HEK293 (cell line): ENCODE measurements around the gene ARPC5L.

Source experiments
- CTCF ChIA-PET: fragments of 350-600 bp; formaldehyde crosslinking; extraction: SDS; loops from one replicate; lab custom pipeline; 2021; ENCODE audit warnings: antibody characterized with exemption; lab: Yijun Ruan, JAX
- POLR2A ChIA-PET: fragments of 300-600 bp; formaldehyde crosslinking; extraction: SDS; loops from one replicate; lab custom pipeline; 2020; ENCODE audit warnings: antibody characterized with exemption, inconsistent platforms; lab: Yijun Ruan, JAX
- H3K27ac ChIP-seq: fragments of 200-500 bp; sonication (Bioruptor generic); 2 replicates; pipeline ENCODE4 v1.5.1; 2014; ENCODE audit warnings: low read depth, low read length, control low read depth, inconsistent platforms; ENCODE audit errors: extremely low read depth
- H3K36me3 ChIP-seq, 2 experiments: fragments of 200-500 bp in 1 of 2; sonication (Bioruptor generic) in 1 of 2; 1 replicate in 1 of 2; 2 replicates in 1 of 2; pipeline ENCODE4 v1.5.1; 2014 to 2017; ENCODE audit warnings: inconsistent platforms in 2 of 2, low read length in 2 of 2; ENCODE audit not compliant: control insufficient read depth in 2 of 2, insufficient read depth in 1 of 2
- H3K4me1 ChIP-seq: fragments of 200-500 bp; sonication (Bioruptor generic); 2 replicates; pipeline ENCODE4 v1.5.1; 2014; ENCODE audit warnings: mild to moderate bottlenecking, low read length, inconsistent platforms; ENCODE audit not compliant: control insufficient read depth, insufficient read depth
- H3K4me3 ChIP-seq: 2 replicates; pipeline ENCODE4 v1.5.1; 2011; ENCODE audit warnings: low read depth, mild to moderate bottlenecking, control low read depth, low read length, moderate library complexity
- H3K9me3 ChIP-seq: fragments of 200-500 bp; sonication (Bioruptor generic); 2 replicates; pipeline ENCODE4 v1.5.1; 2014; ENCODE audit warnings: low read depth, low read length, inconsistent platforms; ENCODE audit not compliant: control insufficient read depth, insufficient read depth
- EGR2 ChIP-seq: fragments of 450-650 bp; formaldehyde crosslinking; IDR thresholded peaks from 2 replicates; pipeline ENCODE4 v1.5.1; 2016; ENCODE audit warnings: low read depth, missing biosample characterization, missing genetic modification characterization
- GLIS2 ChIP-seq: fragments of 450-650 bp; formaldehyde crosslinking; IDR thresholded peaks from 2 replicates; pipeline ENCODE4 v1.5.1; 2016; ENCODE audit warnings: missing biosample characterization, missing genetic modification characterization
- HOXC10 ChIP-seq: sonication (generic); formaldehyde crosslinking; IDR thresholded peaks from 2 replicates; pipeline ENCODE4 v1.8.1; 2023; ENCODE audit warnings: mild to moderate bottlenecking, missing genetic modification reagents
- REPIN1 ChIP-seq: fragments of 450-650 bp; formaldehyde crosslinking; IDR thresholded peaks from 2 replicates; pipeline ENCODE4 v1.5.1; 2017; ENCODE audit warnings: missing biosample characterization, missing genetic modification characterization, low read depth
- SCRT1 ChIP-seq: fragments of 450-650 bp; formaldehyde crosslinking; IDR thresholded peaks from 2 replicates; pipeline ENCODE4 v1.5.1; 2016; ENCODE audit warnings: missing biosample characterization, missing genetic modification characterization, borderline replicate concordance
- SCRT2 ChIP-seq: fragments of 450-650 bp; formaldehyde crosslinking; IDR thresholded peaks from 2 replicates; pipeline ENCODE4 v1.5.1; 2016; ENCODE audit warnings: missing biosample characterization, missing genetic modification characterization
- SP2 ChIP-seq: fragments of 450-650 bp; formaldehyde crosslinking; IDR thresholded peaks from 2 replicates; pipeline ENCODE4 v1.5.1; 2016; ENCODE audit warnings: missing biosample characterization, missing genetic modification characterization
- ZBTB20 ChIP-seq: fragments of 450-650 bp; formaldehyde crosslinking; IDR thresholded peaks from 2 replicates; pipeline ENCODE4 v1.5.1; 2016; ENCODE audit warnings: missing biosample characterization, missing genetic modification characterization
- ZBTB48 ChIP-seq: fragments of 450-650 bp; formaldehyde crosslinking; IDR thresholded peaks from 2 replicates; pipeline ENCODE4 v1.5.1; 2016; ENCODE audit warnings: missing biosample characterization, missing genetic modification characterization
- ZFP37 ChIP-seq: fragments of 450-650 bp; formaldehyde crosslinking; IDR thresholded peaks from 2 replicates; pipeline ENCODE4 v1.5.1; 2016; ENCODE audit warnings: missing biosample characterization, missing genetic modification characterization
- ZNF157 ChIP-seq: fragments of 450-650 bp; formaldehyde crosslinking; IDR thresholded peaks from 2 replicates; pipeline ENCODE4 v1.5.1; 2016; ENCODE audit warnings: missing biosample characterization, missing genetic modification characterization
- ZNF266 ChIP-seq: fragments of 450-650 bp; formaldehyde crosslinking; IDR thresholded peaks from 2 replicates; pipeline ENCODE4 v1.5.1; 2016; ENCODE audit warnings: missing biosample characterization, missing genetic modification characterization, low read depth
- ZNF324 ChIP-seq: fragments of 450-650 bp; formaldehyde crosslinking; IDR thresholded peaks from 2 replicates; pipeline ENCODE4 v1.5.1; 2016; ENCODE audit warnings: missing biosample characterization, missing genetic modification characterization
- ZNF341 ChIP-seq: fragments of 450-650 bp; formaldehyde crosslinking; IDR thresholded peaks from 2 replicates; pipeline ENCODE4; 2016; ENCODE audit warnings: low read depth, missing biosample characterization, missing genetic modification characterization
- ZNF514 ChIP-seq: fragments of 450-650 bp; formaldehyde crosslinking; IDR thresholded peaks from 2 replicates; pipeline ENCODE4 v1.5.1; 2016; ENCODE audit warnings: missing biosample characterization, missing genetic modification characterization
- ZNF623 ChIP-seq: fragments of 450-650 bp; formaldehyde crosslinking; IDR thresholded peaks from 2 replicates; pipeline ENCODE4 v1.5.1; 2016; ENCODE audit warnings: missing biosample characterization, missing genetic modification characterization
- ZNF707 ChIP-seq: fragments of 450-650 bp; formaldehyde crosslinking; IDR thresholded peaks from 2 replicates; pipeline ENCODE4 v1.5.1; 2016; ENCODE audit warnings: missing biosample characterization, missing genetic modification characterization
- ZNF792 ChIP-seq: fragments of 450-650 bp; formaldehyde crosslinking; IDR thresholded peaks from 2 replicates; pipeline ENCODE4 v1.5.1; 2016; ENCODE audit warnings: missing biosample characterization, missing genetic modification characterization
- TF ChIP-seq, protein P1 (sequence below): fragments of 450-650 bp; formaldehyde crosslinking; IDR thresholded peaks from 2 replicates; pipeline ENCODE4 v1.5.1; 2016; ENCODE audit warnings: missing biosample characterization, missing genetic modification characterization
- TF ChIP-seq, protein P2 (sequence below): fragments of 450-650 bp; formaldehyde crosslinking; optimal IDR thresholded peaks from 2 replicates; pipeline ENCODE3; 2016; ENCODE audit warnings: missing biosample characterization, mild to moderate bottlenecking, missing genetic modification characterization
- TF ChIP-seq, protein P3 (sequence below): fragments of 450-650 bp; formaldehyde crosslinking; IDR thresholded peaks from 2 replicates; pipeline ENCODE4 v1.5.1; 2017; ENCODE audit warnings: missing biosample characterization, mild to moderate bottlenecking, missing genetic modification characterization, moderate library complexity
- TF ChIP-seq, protein P4 (sequence below): fragments of 450-650 bp; formaldehyde crosslinking; conservative IDR thresholded peaks from 2 replicates; pipeline ENCODE4 v1.5.1; 2016; ENCODE audit warnings: low read depth, missing biosample characterization, missing genetic modification characterization
- TF ChIP-seq, protein P5 (sequence below): fragments of 450-650 bp; formaldehyde crosslinking; IDR thresholded peaks from 2 replicates; pipeline ENCODE4 v1.5.1; 2016; ENCODE audit warnings: missing biosample characterization, missing genetic modification characterization

The ARPC5L gene

DNA sequence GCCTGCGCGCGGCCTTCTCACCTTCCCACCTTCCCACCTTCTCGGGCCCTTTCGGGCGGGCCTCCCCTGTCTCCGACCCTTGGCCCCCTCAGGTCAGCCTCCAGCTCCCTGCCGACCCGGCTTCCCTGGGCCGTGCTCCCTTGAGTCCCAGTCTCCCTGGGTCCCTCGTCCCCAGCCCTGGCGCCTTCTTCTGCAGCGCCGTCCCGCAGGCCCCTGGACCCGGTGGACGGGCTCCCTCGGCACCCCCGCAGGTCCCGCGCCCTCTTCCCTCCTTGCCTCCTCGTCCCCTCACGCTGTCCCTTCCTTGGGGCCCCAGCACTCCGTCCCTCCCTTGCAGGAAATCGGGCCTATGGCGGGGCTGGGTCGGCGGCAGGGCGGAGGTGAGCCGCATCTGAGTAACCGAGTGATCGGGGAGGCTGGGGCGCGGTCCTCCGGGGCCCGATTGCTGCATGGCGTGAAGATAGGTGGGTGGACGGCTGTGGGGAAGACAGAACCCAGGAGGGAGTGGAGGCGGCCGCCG is 7.6 kb downstream of the ARPC5L start:
- Histone ChIP-seq H3K4me1 (peaks cover 4% of the 10 kb centered on the region; the same call in 1 of the 2 replicates), H3K4me3 (peak overlapping the region; percentile 91), H3K9me3 (no peaks in the 10 kb centered on the region), H3K27ac (peak overlapping the region; percentile 78), H3K36me3 (peaks cover 7 to 39% of the 10 kb centered on the region in 2 experiments; a peak in 2 of 3 replicates)
- TF ChIP-seq ZNF707 (tag by site-specific recombination) (no peak), ZFP37 (tag by site-specific recombination) (no peak), ZBTB20 (peak; percentile 41; the same call in 1 of the 2 replicates), GLIS2 (tag by site-specific recombination) (peak; percentile 37; the same call in 1 of the 2 replicates), SP2 (tag by site-specific recombination) (peak; percentile 29; the same call in 1 of the 2 replicates), ZNF157 (tag by site-specific recombination) (no peak), ZNF623 (tag by site-specific recombination) (no peak), ZNF792 (tag by site-specific recombination) (0 out of 2 replicates have a peak, but pooled peaks have one; percentile 57), EGR2 (tag by site-specific recombination) (peak; percentile 2; the same call in 1 of the 2 replicates), ZNF324 (no peak), ZNF266 (tag by site-specific recombination) (no peak), ZBTB48 (tag by site-specific recombination) (peak; percentile 87), REPIN1 (tag by site-specific recombination) (peak; percentile 75; the same call in 1 of the 2 replicates), HOXC10 (no peak)
- TF ChIP-seq, protein P1, sequence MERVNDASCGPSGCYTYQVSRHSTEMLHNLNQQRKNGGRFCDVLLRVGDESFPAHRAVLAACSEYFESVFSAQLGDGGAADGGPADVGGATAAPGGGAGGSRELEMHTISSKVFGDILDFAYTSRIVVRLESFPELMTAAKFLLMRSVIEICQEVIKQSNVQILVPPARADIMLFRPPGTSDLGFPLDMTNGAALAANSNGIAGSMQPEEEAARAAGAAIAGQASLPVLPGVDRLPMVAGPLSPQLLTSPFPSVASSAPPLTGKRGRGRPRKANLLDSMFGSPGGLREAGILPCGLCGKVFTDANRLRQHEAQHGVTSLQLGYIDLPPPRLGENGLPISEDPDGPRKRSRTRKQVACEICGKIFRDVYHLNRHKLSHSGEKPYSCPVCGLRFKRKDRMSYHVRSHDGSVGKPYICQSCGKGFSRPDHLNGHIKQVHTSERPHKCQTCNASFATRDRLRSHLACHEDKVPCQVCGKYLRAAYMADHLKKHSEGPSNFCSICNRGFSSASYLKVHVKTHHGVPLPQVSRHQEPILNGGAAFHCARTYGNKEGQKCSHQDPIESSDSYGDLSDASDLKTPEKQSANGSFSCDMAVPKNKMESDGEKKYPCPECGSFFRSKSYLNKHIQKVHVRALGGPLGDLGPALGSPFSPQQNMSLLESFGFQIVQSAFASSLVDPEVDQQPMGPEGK, result peak; percentile 30
- TF ChIP-seq, protein P2, sequence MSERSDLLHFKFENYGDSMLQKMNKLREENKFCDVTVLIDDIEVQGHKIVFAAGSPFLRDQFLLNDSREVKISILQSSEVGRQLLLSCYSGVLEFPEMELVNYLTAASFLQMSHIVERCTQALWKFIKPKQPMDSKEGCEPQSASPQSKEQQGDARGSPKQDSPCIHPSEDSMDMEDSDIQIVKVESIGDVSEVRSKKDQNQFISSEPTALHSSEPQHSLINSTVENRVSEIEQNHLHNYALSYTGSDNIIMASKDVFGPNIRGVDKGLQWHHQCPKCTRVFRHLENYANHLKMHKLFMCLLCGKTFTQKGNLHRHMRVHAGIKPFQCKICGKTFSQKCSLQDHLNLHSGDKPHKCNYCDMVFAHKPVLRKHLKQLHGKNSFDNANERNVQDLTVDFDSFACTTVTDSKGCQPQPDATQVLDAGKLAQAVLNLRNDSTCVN, result peak; percentile 78
- TF ChIP-seq, protein P3, sequence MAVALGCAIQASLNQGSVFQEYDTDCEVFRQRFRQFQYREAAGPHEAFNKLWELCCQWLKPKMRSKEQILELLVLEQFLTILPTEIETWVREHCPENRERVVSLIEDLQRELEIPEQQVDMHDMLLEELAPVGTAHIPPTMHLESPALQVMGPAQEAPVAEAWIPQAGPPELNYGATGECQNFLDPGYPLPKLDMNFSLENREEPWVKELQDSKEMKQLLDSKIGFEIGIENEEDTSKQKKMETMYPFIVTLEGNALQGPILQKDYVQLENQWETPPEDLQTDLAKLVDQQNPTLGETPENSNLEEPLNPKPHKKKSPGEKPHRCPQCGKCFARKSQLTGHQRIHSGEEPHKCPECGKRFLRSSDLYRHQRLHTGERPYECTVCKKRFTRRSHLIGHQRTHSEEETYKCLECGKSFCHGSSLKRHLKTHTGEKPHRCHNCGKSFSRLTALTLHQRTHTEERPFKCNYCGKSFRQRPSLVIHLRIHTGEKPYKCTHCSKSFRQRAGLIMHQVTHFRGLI (tag by site-specific recombination), result no peak
- CTCF ChIA-PET, result interaction anchor here (1.4 to 2.1 kb wide), 2 partner anchors 14 to 95 kb away, joined by 5 to 6 read pairs; no protein-coding TSS in a partner anchor
- POLR2A ChIA-PET, result interaction anchor here (0.8 to 2.7 kb wide), 8 partner anchors 8 to 372 kb away, joined by 3 to 17 read pairs (median 4); partner anchors contain the start of genes ARPC5L, HSPA5, NR6A1 and RPL35

DNA sequence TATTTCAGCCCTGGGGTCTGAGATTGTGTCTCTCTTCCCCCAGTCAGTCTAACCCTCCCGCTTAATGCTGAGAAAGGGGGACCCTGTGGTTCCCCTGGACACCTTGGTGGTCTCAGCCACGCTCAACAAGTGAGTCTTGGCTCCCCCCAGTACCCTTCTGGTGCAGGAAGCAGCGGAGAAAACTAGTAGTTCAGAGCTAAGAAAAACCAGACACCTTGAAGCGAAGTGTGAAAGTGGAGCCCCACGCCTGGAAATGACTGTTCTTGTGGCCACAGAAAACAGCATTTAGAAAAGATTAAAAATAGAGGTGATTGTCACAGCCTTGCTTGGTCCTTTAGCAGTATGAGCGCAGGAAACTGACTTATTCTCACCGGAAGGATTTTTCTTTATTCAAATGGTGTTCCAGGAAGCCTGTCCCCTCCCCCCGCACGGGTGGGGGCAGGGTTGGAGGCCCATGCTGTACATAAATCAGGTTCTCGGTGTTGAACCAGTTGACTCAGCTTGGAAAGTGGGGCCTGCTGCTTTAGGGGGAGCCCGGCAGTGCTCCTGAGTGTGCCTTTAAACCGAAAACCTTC is 8.1 kb downstream of the ARPC5L start:
- ChIA-PET POLR2A (interaction anchor here (0.6 to 2.7 kb wide), 5 partner anchors 9 to 371 kb away, joined by 3 to 17 read pairs (median 5); partner anchors contain the start of genes ARPC5L, HSPA5, NR6A1 and RPL35), CTCF (interaction anchor here (1.2 to 1.7 kb wide), 3 partner anchors 14 to 252 kb away, joined by 3 to 6 read pairs (median 5); no protein-coding TSS in a partner anchor)
- Histone ChIP-seq H3K4me3 (peak overlapping the region; percentile 91), H3K4me1 (peaks cover 4% of the 10 kb centered on the region; the same call in 1 of the 2 replicates), H3K27ac (peak overlapping the region; percentile 78), H3K9me3 (no peaks in the 10 kb centered on the region), H3K36me3 (peaks cover 8 to 44% of the 10 kb centered on the region in 2 experiments; a peak in 2 of 3 replicates)
- TF ChIP-seq SCRT1 (tag by site-specific recombination) (peak; percentile 14; the same call in 1 of the 2 replicates), SCRT2 (tag by site-specific recombination) (peak; percentile 63), ZNF341 (tag by site-specific recombination) (peak; percentile 97), ZNF514 (tag by site-specific recombination) (no peak)
- TF ChIP-seq, protein P4, sequence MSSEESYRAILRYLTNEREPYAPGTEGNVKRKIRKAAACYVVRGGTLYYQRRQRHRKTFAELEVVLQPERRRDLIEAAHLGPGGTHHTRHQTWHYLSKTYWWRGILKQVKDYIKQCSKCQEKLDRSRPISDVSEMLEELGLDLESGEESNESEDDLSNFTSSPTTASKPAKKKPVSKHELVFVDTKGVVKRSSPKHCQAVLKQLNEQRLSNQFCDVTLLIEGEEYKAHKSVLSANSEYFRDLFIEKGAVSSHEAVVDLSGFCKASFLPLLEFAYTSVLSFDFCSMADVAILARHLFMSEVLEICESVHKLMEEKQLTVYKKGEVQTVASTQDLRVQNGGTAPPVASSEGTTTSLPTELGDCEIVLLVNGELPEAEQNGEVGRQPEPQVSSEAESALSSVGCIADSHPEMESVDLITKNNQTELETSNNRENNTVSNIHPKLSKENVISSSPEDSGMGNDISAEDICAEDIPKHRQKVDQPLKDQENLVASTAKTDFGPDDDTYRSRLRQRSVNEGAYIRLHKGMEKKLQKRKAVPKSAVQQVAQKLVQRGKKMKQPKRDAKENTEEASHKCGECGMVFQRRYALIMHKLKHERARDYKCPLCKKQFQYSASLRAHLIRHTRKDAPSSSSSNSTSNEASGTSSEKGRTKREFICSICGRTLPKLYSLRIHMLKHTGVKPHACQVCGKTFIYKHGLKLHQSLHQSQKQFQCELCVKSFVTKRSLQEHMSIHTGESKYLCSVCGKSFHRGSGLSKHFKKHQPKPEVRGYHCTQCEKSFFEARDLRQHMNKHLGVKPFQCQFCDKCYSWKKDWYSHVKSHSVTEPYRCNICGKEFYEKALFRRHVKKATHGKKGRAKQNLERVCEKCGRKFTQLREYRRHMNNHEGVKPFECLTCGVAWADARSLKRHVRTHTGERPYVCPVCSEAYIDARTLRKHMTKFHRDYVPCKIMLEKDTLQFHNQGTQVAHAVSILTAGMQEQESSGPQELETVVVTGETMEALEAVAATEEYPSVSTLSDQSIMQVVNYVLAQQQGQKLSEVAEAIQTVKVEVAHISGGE (tag by site-specific recombination), result peak; percentile 91
- TF ChIP-seq, protein P5, sequence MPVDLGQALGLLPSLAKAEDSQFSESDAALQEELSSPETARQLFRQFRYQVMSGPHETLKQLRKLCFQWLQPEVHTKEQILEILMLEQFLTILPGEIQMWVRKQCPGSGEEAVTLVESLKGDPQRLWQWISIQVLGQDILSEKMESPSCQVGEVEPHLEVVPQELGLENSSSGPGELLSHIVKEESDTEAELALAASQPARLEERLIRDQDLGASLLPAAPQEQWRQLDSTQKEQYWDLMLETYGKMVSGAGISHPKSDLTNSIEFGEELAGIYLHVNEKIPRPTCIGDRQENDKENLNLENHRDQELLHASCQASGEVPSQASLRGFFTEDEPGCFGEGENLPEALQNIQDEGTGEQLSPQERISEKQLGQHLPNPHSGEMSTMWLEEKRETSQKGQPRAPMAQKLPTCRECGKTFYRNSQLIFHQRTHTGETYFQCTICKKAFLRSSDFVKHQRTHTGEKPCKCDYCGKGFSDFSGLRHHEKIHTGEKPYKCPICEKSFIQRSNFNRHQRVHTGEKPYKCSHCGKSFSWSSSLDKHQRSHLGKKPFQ (tag by site-specific recombination), result peak; percentile 78
